RCC 7860 (cell line): ENCODE data around the gene EVA1A.

Experiments
- DNase-seq: peaks from one replicate; pipeline ENCODE4 v3.0.0-alpha.2; 2015; ENCODE audit warnings: low spot score
- FAIRE-seq: peaks from 2 replicates; lab custom pipeline; 2012; peaks lifted over from hg19 to GRCh38; lab: Jason Lieb, UNC

EVA1A gene

GRCh38 chr2:75521225-75521872 is 39.4 kb downstream of the EVA1A start:
- no peak for FAIRE-seq
- DNase-seq: no peak

GRCh38 chr2:75519843-75520242 is 40.9 kb downstream of the EVA1A start:
- DNase-seq (no peak), FAIRE-seq (no peak)

GRCh38 chr2:75518638-75519465 is 41.9 kb downstream of the EVA1A start:
- FAIRE-seq: no peak
- no peak for DNase-seq

- FAIRE-seq (no peak), DNase-seq (no peak)
Measured at GRCh38 chr2:75517547-75518230, 43.0 kb downstream of the EVA1A start.

- no peak for FAIRE-seq
- DNase-seq: no peak
Measured at GRCh38 chr2:75516378-75517360, 44.1 kb downstream of the EVA1A start.

- FAIRE-seq (no peak), DNase-seq (no peak)
Measured at GRCh38 chr2:75515584-75516368, 45.0 kb downstream of the EVA1A start.

GRCh38 chr2:75513616-75514170 is 47.0 kb downstream of the EVA1A start:
- no peak for FAIRE-seq
- no peak for DNase-seq

- no peak for FAIRE-seq
Measured at GRCh38 chr2:75512455-75513212, 48.1 kb downstream of the EVA1A start.

GRCh38 chr2:75506101-75506697 is 54.5 kb downstream of the EVA1A start:
- DNase-seq: no peak
- no peak for FAIRE-seq

More at GRCh38 chr2:75512455-75513212, 48.1 kb downstream of the EVA1A start:
- DNase-seq: no peak

- DNase-seq: no peak
- no peak for FAIRE-seq
Measured at GRCh38 chr2:75505012-75505411, 55.7 kb downstream of the EVA1A start.

- FAIRE-seq: peak; percentile 88
- DNase-seq: peak; percentile 87
Measured at GRCh38 chr2:75503048-75503607, 57.6 kb downstream of the EVA1A start.

- DNase-seq: no peak
- FAIRE-seq: no peak
Measured at GRCh38 chr2:75500633-75501032, 60.1 kb downstream of the EVA1A start.

GRCh38 chr2:75499534-75499933 is 61.2 kb downstream of the EVA1A start:
- DNase-seq: no peak
- no peak for FAIRE-seq

GRCh38 chr2:75498907-75499306 is 61.8 kb downstream of the EVA1A start:
- FAIRE-seq (no peak), DNase-seq (no peak)

- DNase-seq: no peak
- no peak for FAIRE-seq
Measured at GRCh38 chr2:75497256-75497655, 63.5 kb downstream of the EVA1A start.

GRCh38 chr2:75495862-75496261 is 64.9 kb downstream of the EVA1A start:
- DNase-seq (no peak), FAIRE-seq (no peak)

- DNase-seq (no peak), FAIRE-seq (no peak)
Measured at GRCh38 chr2:75494137-75494769, 66.5 kb downstream of the EVA1A start.

GRCh38 chr2:75493230-75493629 is 67.5 kb downstream of the EVA1A start:
- DNase-seq (no peak), FAIRE-seq (no peak)
